CD4-positive, alpha-beta T cell treated with Interleukin-10 for 1 hour (primary cell): ENCODE results near the gene MAPKAPK5.
A peak's percentile ranks its signal among the peaks of the same experiment; 100 is the strongest.

Source experiments
- DNase-seq: peaks from one replicate; pipeline ENCODE4 v3.0.0-alpha.2; 2020

MAPKAPK5 gene

DNA sequence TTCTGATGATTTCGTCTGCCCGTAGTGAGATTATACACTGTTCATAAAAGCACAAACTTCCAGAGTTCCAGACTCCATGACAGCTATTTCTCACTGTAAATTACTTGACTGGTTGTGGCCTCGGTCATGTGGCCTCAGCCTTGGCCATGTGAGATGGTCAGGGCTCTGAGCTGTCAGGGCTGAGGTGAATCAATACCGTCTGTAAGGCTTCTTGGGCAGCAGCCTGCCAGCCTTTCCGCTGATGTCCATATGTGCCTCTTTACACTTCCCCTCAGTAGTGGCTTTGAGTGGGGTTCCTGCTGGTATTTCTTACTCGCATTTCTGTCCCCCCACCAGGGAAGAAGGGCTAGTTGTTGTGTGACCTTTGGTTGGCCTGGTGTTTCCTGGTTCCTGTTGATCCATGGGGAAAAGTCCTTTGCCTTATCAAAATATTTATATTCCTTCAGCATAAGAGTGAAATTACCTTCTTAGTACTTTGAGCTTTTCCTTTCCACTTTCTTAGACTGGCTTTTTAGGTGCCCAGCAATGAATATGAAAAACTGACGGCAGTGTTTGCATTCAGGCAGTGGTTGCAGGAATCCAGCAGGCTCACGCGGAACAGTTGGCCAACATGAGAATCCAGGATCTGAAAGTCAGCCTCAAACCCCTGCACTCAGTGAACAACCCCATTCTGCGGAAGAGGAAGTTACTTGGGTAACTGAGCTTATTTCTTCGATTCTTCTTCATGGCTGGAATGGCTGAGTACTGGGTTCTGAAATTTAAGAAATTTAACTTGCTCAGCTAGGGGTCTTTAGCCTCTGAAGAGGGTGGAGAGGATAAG is 46.1 kb downstream of the MAPKAPK5 start:
- no peak for DNase-seq

DNA sequence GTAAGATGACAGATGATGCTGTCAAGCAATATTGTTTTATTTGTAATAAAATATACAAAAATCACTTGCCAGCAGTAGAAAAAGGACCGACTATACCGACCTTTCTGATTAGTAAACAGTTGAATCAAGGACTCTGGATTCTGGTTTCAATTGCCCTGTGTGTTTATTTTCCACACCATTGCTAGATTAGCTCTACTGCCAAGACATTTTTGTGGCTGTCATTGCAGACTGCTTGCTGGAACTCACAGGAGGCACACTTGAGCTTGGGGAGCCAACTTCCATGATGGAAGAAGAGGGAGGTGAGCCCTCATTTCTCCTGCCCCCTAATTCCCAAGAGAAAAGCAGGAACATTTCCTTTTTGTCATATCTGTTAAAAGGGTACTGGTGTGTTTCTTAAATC is 51.3 kb downstream of the MAPKAPK5 start:
- DNase-seq = no peak

DNA sequence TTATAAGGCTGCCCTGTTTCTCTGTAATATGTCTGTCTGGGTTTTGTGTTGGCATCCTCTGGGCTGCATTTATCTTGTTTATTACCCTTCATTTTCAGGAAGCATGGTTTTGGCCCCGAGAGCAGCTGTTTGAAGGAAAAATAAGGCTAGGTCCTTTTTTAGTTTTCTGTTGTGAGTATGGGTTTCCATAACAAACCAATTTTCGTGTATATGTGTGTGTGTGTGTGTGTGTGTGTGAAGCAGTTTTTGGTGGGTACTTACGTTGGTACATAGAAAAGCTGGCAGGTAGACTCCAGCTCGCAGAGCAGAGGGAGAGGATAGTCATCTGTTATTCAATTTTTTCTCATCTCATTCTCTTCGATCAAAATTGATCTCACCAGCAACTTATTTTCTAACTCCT is 52.5 kb downstream of the MAPKAPK5 start:
- DNase-seq = no peak

GRCh38 chr12:111901182-111901581 is 59.2 kb downstream of the MAPKAPK5 start:
- no peak for DNase-seq

GRCh38 chr12:111904446-111904975 is 62.5 kb downstream of the MAPKAPK5 start:
- no peak for DNase-seq

DNA sequence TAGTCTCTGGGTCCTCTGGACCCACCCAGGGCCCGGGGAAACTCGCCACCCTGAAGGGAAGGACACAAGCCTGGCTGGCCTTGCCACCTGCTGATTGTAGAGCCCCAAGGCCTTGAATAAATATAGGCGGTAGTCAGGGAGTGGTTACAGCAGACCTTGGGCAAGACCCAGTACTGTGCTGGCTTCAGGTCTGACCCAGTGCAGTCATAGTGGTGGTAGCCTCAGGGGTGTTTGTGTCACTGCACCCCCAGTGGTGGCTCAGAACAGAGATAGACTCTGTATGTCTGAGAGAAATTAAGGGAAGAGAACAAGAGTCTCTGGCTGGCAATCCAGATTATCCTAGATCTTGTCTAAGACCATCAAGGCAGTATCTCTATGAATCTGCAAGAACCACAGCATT is 63.5 kb downstream of the MAPKAPK5 start:
- no peak for DNase-seq

DNA sequence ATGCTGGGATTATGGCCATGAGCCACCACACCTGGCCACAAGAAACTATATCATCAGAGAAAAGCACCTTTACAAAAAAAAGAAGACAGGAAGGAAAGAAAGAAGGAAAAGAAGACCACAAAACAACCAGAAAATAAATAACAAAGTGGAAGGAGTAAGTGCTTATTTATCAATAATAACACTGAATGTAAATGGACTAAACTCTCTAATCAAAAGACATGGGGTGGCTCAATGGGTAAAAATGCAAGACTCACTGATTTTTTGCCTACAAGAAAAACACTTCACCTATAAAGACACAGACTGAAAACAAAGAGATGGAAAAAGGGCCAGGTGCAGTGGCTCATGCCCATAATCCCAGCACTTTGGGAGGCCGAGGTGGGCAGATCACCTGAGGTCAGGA is 65.7 kb downstream of the MAPKAPK5 start:
- DNase-seq = no peak

GRCh38 chr12:111925171-111925570 is 83.1 kb downstream of the MAPKAPK5 start:
- no peak for DNase-seq

- DNase-seq = no peak
These were observed 84.6 kb downstream of the MAPKAPK5 start for GRCh38 chr12:111926631-111927030.

GRCh38 chr12:111927346-111927745 is 85.3 kb downstream of the MAPKAPK5 start:
- DNase-seq = no peak

GRCh38 chr12:111932241-111932640 is 90.2 kb downstream of the MAPKAPK5 start:
- DNase-seq = no peak

- no peak for DNase-seq
These were observed 94.8 kb downstream of the MAPKAPK5 start for GRCh38 chr12:111936869-111937268.

DNA sequence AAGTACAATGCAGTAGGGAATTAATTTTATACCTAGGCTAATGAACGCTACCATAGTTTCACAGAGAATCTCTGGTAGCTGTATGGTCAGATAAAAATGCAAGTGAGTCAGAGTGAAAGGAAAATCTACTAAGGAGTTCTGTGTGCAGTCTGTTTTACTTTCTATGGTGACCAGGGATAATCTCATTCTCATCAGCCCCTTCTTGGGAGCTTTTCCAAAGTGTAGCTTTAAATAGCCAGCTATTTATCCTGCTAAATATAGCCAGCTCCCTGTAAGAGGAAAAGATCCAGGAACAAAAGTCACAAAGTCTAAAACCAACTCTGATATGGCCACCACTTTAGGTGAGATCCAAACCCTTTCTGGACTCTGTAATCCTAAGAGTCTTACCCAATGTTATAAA is 95.4 kb downstream of the MAPKAPK5 start:
- DNase-seq = no peak

GRCh38 chr12:111942557-111942956 is 100.5 kb downstream of the MAPKAPK5 start:
- DNase-seq = no peak

DNA sequence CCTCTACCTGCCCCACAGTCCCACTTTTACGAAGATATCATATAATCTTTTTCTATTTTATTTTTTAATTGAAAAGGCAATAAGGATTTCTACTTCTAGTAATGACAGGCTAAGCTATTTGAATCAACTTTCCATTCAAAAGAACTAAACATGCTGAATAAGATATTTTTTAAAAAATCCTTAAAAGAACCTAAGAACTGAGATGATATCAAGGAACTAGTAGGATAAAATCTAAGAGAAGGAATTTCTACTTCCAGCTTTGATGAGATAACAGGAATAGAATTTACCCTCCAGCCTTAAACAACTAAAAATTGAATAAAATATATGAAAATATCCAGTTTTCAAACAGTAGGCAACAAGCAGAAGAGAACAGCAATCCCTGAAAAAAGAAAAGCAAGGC is 101.9 kb downstream of the MAPKAPK5 start:
- no peak for DNase-seq

- peak; percentile 39 for DNase-seq
These were observed 109.1 kb downstream of the MAPKAPK5 start for GRCh38 chr12:111950961-111951676.
